ENCODE results near the gene SERPINC1. TPM values are rescaled to one million over a fixed set of nuclear protein-coding genes. Genes with fewer than 3 reads are reported as not detected.

Gene SERPINC1
- not detected in 2 replicates for total RNA-seq

DNA sequence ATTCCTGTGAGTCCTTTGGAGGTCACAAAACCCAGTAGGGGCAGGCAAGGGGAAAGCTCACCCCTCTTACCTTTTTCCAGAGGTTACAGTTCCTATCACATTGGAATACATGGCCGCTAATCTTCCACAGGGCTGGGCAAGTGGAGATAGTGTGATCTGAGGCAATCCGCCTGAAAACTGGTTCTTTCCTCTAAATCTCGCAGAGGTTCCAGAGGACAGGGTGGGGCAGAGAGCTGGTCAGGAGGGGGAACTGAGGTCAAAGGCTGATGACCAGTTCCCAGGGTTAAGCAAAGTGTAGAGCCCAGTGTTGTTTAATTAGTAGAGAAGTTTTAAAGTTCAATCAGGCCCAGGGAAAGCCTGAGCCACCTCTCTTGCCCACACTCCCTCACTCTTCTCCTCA lies at the start of gene SERPINC1:
TSS of gene SERPINC1 (minus strand) at position 179 of the 400 bp plus-strand sequence. CDS start at position 111, 68 bp downstream.

DNA sequence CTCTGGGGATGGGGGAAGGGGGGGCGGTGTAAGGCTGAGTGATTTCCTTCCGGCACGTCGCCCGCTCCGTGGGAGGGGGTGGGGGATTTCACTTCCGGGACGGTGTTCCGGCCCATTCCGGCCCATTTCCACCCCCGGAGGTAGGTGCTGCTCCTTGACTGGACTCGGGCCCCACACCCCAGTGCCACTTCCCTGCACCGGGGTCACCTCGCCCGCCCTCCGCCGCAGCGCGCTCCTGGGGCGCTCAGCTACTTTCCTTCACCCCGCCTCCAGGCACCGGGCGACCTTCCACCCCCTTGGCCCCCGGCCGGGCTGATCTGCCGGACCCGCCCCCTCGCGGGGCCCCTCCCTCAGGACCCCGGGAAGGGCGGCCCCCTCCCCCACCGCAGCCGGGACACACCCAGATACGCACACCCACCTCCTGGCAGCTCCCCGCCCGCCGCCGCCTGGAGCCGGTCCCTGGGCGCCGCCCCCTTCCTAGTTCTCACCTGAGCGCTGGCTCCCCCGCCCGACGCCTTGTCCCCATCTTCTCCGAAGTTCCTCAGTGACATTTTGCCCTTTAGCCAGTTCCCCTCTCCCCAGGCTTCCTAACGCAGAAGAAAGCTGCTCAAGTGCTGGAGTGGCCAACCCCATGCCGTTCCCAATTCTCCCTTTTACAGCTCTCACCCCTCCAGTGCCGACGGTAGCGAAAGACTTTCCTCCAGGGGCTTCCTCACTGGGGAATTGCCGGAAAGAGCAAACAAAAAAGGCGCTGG lies 48.7 kb downstream of the SERPINC1 start, which contains the start of gene ZBTB37:
TSS of gene ZBTB37 (plus strand) at position 115 of the 755 bp plus-strand sequence. CDS start 1,846 bp downstream, outside the sequence.

DNA sequence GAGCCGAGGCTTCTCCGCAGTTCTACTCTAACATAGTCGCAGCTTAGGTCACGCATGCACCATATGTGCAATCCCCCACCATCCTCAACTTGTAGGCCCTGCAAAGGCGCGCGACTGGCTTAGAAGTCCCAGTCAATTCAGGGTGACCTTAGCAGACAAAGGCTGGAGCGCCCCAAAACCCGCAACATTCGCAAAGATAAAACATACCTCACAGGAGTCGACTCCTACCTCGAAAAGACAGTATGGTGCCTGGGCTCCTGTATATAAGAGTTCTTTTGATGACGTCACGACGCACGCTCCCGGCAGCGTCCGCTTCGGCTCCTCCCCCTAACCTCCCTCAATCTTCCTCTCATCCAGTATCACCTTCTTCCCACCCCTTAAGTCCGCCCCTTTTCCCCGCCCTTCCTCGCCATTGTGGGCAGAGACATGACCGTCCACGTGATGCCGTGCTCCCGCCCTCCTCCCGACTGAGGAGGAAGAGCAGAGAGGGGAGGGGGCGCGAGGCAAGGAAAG lies 49.3 kb downstream of the SERPINC1 start, which contains the start of gene GAS5:
TSS of gene GAS5 (minus strand) at position 237 of the 513 bp plus-strand sequence.

Other genes with a start within 250 kb of the SERPINC1 start
- gene ANKRD45, start 247.5 kb downstream of the SERPINC1 start, total RNA-seq, result 0.70 TPM in 1 of 2 replicates, not detected in the other
- gene KLHL20, start 202.3 kb downstream of the SERPINC1 start, total RNA-seq, result 18.3 and 21.1 TPM in 2 replicates
- gene DARS2, start 92.7 kb downstream of the SERPINC1 start, total RNA-seq, result 20.6 and 26.8 TPM in 2 replicates
- 6.8 and 10.2 TPM in 2 replicates for gene CENPL, start 92.4 kb downstream of the SERPINC1 start, total RNA-seq
- 458 and 498 TPM in 2 replicates for gene GAS5, start 49.3 kb downstream of the SERPINC1 start, total RNA-seq
- gene ZBTB37, start 48.9 kb downstream of the SERPINC1 start, total RNA-seq, result 0.88 and 1.8 TPM in 2 replicates
- gene RC3H1, start 105.0 kb upstream of the SERPINC1 start, total RNA-seq, result 7.0 and 11.8 TPM in 2 replicates
- gene RABGAP1L, start 242.2 kb upstream of the SERPINC1 start, total RNA-seq, result 19.1 and 32.7 TPM in 2 replicates

All from airway epithelial cell (primary cell).